ENCODE results near the gene SLC9A9.

Gene SLC9A9

GRCh38 chr3:143413372-143413771 lies 434.9 kb downstream of the SLC9A9 start:
- DNase-seq (ENCODE audit: low spot score) = no peak

GRCh38 chr3:143412084-143412483 lies 436.2 kb downstream of the SLC9A9 start:
- DNase-seq (ENCODE audit: low spot score) = no peak

GRCh38 chr3:143410259-143410658 lies 438.0 kb downstream of the SLC9A9 start:
- no peak for DNase-seq (ENCODE audit: low spot score)

GRCh38 chr3:143408771-143409170 lies 439.5 kb downstream of the SLC9A9 start:
- no peak for DNase-seq (ENCODE audit: low spot score)

GRCh38 chr3:143402602-143403001 lies 445.7 kb downstream of the SLC9A9 start:
- DNase-seq (ENCODE audit: low spot score) = no peak

GRCh38 chr3:143396790-143397189 lies 451.5 kb downstream of the SLC9A9 start:
- no peak for DNase-seq (ENCODE audit: low spot score)

GRCh38 chr3:143389388-143389787 lies 458.9 kb downstream of the SLC9A9 start:
- no peak for DNase-seq (ENCODE audit: low spot score)

- DNase-seq (ENCODE audit: low spot score) = no peak
These were observed 460.8 kb downstream of the SLC9A9 start for GRCh38 chr3:143387425-143387824.

GRCh38 chr3:143384076-143384475 lies 464.2 kb downstream of the SLC9A9 start:
- DNase-seq (ENCODE audit: low spot score) = no peak

- no peak for DNase-seq (ENCODE audit: low spot score)
These were observed 464.8 kb downstream of the SLC9A9 start for GRCh38 chr3:143383421-143383820.

- no peak for DNase-seq (ENCODE audit: low spot score)
These were observed 465.5 kb downstream of the SLC9A9 start for GRCh38 chr3:143382816-143383215.

GRCh38 chr3:143380449-143380848 lies 467.8 kb downstream of the SLC9A9 start:
- no peak for DNase-seq (ENCODE audit: low spot score)

- DNase-seq (ENCODE audit: low spot score) = no peak
These were observed 472.6 kb downstream of the SLC9A9 start for GRCh38 chr3:143375698-143376097.

GRCh38 chr3:143367171-143367570 lies 481.1 kb downstream of the SLC9A9 start:
- no peak for DNase-seq (ENCODE audit: low spot score)

- no peak for DNase-seq (ENCODE audit: low spot score)
These were observed 481.6 kb downstream of the SLC9A9 start for GRCh38 chr3:143366672-143367071.

GRCh38 chr3:143363949-143364348 lies 484.3 kb downstream of the SLC9A9 start:
- DNase-seq (ENCODE audit: low spot score) = no peak

GRCh38 chr3:143363276-143363675 lies 485.0 kb downstream of the SLC9A9 start:
- DNase-seq (ENCODE audit: low spot score) = no peak

GRCh38 chr3:143362115-143362991 lies 485.9 kb downstream of the SLC9A9 start:
- DNase-seq (ENCODE audit: low spot score) = no peak

GRCh38 chr3:143361589-143361988 lies 486.7 kb downstream of the SLC9A9 start:
- no peak for DNase-seq (ENCODE audit: low spot score)

GRCh38 chr3:143360244-143360643 lies 488.0 kb downstream of the SLC9A9 start:
- peak; percentile 76 for DNase-seq (ENCODE audit: low spot score)

GRCh38 chr3:143358793-143359491 lies 489.3 kb downstream of the SLC9A9 start:
- DNase-seq (ENCODE audit: low spot score) = peak; percentile 13

- no peak for DNase-seq (ENCODE audit: low spot score)
These were observed 490.0 kb downstream of the SLC9A9 start for GRCh38 chr3:143358155-143358792.

GRCh38 chr3:143357700-143358099 lies 490.6 kb downstream of the SLC9A9 start:
- DNase-seq (ENCODE audit: low spot score) = no peak
